ENCODE measurements around the gene ATXN2L. TPM values are rescaled to one million over a fixed set of nuclear protein-coding genes. Genes with fewer than 3 reads are reported as not detected.

ATXN2L gene
- total and polyA plus RNA-seq, 2 of the 13 experiments (the other 11 are each of a cell fraction or from before 2014, with no cell fraction given), result 40.8 to 55.1 TPM

DNA sequence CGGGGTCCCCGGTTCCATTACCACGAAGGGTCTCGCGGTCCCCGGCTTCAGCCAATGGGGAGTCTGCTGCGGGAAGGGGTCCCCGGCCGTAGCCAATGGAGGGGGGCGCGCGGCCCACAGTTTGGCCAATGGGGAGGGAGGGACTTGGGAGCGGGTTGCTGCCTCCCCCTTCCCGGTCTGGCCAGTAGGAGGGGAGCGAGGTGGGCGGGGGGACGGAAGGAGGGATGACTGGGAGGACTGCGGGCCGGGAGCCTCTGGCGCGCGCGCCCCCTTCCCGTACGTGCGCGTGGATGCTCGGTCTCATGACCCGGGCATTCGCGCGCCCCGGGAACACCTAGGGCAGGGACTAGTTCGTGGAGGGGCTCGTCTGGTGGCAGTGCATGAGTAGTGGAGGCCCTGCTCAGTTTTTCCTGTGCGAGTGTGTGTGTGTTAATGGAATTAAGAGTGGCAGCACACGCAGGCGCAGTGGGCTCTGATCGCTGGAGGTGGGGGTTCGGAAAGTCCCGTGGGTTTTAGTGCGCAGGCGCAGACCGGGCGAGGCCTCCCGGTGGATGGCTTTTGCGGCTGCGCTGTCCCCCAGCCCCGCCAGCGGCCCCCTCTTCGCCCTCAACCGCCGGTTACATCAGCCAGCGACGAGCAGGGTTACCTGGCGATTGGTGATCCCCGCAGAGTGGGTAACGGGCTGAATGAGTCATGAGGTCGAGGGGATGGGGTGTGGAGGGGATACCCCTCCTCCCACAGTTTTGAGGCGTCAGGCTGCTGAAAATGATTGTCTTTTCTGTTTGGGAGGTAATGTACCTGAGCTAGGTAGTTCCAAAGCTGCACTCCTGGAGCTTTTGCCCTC, 1.3 kb downstream of the ATXN2L start (continued):
- TF ChIP-seq ELF3 (CRISPR knock-in tag; IDR thresholded peaks at IDR 0.05) (no peak; the same call in 1 of the 2 replicates), ZFYVE20 (CRISPR knock-in tag; IDR thresholded peaks at IDR 0.05; ENCODE audit: borderline replicate concordance, low read depth) (no peak), BORCS8-MEF2B (CRISPR knock-in tag; IDR thresholded peaks at IDR 0.05) (peak; percentile 49; the same call in 1 of the 2 replicates), GATAD1 (CRISPR knock-in tag; IDR thresholded peaks at IDR 0.05) (peak; percentile 91), GATA4 (IDR thresholded peaks at IDR 0.05; ENCODE audit: borderline replicate concordance, low read depth) (no peak; the same call in 1 of the 2 replicates), ZNF747 (CRISPR knock-in tag; IDR thresholded peaks at IDR 0.05; ENCODE audit: borderline replicate concordance) (peak; percentile 57; the same call in 1 of the 2 replicates), EHMT2 (IDR thresholded peaks at IDR 0.05; ENCODE audit: borderline replicate concordance, low read depth, low read length) (no peak), SMARCE1 (IDR thresholded peaks at IDR 0.05; ENCODE audit: borderline replicate concordance) (no peak), MIER2 (CRISPR knock-in tag; IDR thresholded peaks at IDR 0.05) (no peak; the same call in 1 of the 2 replicates), ZNF776 (CRISPR knock-in tag; IDR thresholded peaks at IDR 0.05) (no peak), ZNF253 (CRISPR knock-in tag; IDR thresholded peaks at IDR 0.05; ENCODE audit: borderline replicate concordance) (0 out of 2 replicates have a peak, but pooled peaks have one; percentile 67), POLR2A (IDR thresholded peaks at IDR 0.05; ENCODE audit: insufficient read depth in 1 of 2, low read depth in 2 of 2, low read length in 2 of 2) (peak; percentile 71 to 76), FOXK1 (CRISPR knock-in tag; IDR thresholded peaks at IDR 0.05; ENCODE audit: borderline replicate concordance, low read depth) (0 out of 2 replicates have a peak, but pooled peaks have one; percentile 4), PHF5A (CRISPR knock-in tag; IDR thresholded peaks at IDR 0.05; ENCODE audit: low read depth, unreplicated experiment) (peak; percentile 70), SMAD9 (CRISPR knock-in tag; IDR thresholded peaks at IDR 0.05) (no peak), ZNF430 (CRISPR knock-in tag; IDR thresholded peaks at IDR 0.05) (no peak), ZBTB7B (CRISPR knock-in tag; IDR thresholded peaks at IDR 0.05) (peak; percentile 74; the same call in 1 of the 2 replicates), GPN1 (CRISPR knock-in tag; IDR thresholded peaks at IDR 0.05; ENCODE audit: borderline replicate concordance) (no peak), ZBTB7A (CRISPR knock-in tag; IDR thresholded peaks at IDR 0.05) (peak; percentile 71; the same call in 1 of the 2 replicates), TIGD3 (CRISPR knock-in tag; IDR thresholded peaks at IDR 0.05; ENCODE audit: borderline replicate concordance) (no peak), TFDP1 (CRISPR knock-in tag; IDR thresholded peaks at IDR 0.05; ENCODE audit: borderline replicate concordance) (peak; percentile 71; the same call in 1 of the 2 replicates), FOXC1 (CRISPR knock-in tag; IDR thresholded peaks at IDR 0.05; ENCODE audit: borderline replicate concordance) (peak; percentile 91), SCMH1 (CRISPR knock-in tag; IDR thresholded peaks at IDR 0.05; ENCODE audit: borderline replicate concordance) (no peak), ZFP1 (CRISPR knock-in tag; IDR thresholded peaks at IDR 0.05) (0 out of 2 replicates have a peak, but pooled peaks have one; percentile 50), RFX5 (IDR thresholded peaks at IDR 0.05; ENCODE audit: low read depth, low read length) (peak; percentile 86)
- TF ChIP-seq, protein P1, sequence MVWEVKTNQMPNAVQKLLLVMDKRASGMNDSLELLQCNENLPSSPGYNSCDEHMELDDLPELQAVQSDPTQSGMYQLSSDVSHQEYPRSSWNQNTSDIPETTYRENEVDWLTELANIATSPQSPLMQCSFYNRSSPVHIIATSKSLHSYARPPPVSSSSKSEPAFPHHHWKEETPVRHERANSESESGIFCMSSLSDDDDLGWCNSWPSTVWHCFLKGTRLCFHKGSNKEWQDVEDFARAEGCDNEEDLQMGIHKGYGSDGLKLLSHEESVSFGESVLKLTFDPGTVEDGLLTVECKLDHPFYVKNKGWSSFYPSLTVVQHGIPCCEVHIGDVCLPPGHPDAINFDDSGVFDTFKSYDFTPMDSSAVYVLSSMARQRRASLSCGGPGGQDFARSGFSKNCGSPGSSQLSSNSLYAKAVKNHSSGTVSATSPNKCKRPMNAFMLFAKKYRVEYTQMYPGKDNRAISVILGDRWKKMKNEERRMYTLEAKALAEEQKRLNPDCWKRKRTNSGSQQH (CRISPR knock-in tag; IDR thresholded peaks at IDR 0.05; ENCODE audit: low read depth), result peak; percentile 93
- TF ChIP-seq, protein P2, sequence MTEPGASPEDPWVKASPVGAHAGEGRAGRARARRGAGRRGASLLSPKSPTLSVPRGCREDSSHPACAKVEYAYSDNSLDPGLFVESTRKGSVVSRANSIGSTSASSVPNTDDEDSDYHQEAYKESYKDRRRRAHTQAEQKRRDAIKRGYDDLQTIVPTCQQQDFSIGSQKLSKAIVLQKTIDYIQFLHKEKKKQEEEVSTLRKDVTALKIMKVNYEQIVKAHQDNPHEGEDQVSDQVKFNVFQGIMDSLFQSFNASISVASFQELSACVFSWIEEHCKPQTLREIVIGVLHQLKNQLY (CRISPR knock-in tag; IDR thresholded peaks at IDR 0.05), result 0 out of 2 replicates have a peak, but pooled peaks have one; percentile 14
